A172 (cell line): Measurements from ENCODE around the gene RNASEL. TPM values are rescaled to one million over a fixed set of nuclear protein-coding genes. Genes with fewer than 3 reads are reported as not detected.
A peak's percentile ranks its signal among the peaks of the same experiment; 100 is the strongest.
"Not testable (repeated sequence)": the region's sequence is repeated elsewhere in the genome, so short reads cannot be mapped to it uniquely, and the experiment has no call there.

Experiments used
- DNase-seq: peaks from one replicate; pipeline ENCODE4 v3.0.0-alpha.2; 2015; ENCODE audit warnings: low spot score
- total RNA-seq: library from RNA; depleted of rRNA; stranded (reverse); fragments of >200 nt; shearing (Covaris generic); gene quantifications from 2 replicates; pipeline ENCODE4 v1.2.3, GENCODE V29; 2014; rRNA removed

RNASEL gene, protein sequence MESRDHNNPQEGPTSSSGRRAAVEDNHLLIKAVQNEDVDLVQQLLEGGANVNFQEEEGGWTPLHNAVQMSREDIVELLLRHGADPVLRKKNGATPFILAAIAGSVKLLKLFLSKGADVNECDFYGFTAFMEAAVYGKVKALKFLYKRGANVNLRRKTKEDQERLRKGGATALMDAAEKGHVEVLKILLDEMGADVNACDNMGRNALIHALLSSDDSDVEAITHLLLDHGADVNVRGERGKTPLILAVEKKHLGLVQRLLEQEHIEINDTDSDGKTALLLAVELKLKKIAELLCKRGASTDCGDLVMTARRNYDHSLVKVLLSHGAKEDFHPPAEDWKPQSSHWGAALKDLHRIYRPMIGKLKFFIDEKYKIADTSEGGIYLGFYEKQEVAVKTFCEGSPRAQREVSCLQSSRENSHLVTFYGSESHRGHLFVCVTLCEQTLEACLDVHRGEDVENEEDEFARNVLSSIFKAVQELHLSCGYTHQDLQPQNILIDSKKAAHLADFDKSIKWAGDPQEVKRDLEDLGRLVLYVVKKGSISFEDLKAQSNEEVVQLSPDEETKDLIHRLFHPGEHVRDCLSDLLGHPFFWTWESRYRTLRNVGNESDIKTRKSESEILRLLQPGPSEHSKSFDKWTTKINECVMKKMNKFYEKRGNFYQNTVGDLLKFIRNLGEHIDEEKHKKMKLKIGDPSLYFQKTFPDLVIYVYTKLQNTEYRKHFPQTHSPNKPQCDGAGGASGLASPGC
- 14.6 and 16.7 TPM in 2 replicates for total RNA-seq

DNA sequence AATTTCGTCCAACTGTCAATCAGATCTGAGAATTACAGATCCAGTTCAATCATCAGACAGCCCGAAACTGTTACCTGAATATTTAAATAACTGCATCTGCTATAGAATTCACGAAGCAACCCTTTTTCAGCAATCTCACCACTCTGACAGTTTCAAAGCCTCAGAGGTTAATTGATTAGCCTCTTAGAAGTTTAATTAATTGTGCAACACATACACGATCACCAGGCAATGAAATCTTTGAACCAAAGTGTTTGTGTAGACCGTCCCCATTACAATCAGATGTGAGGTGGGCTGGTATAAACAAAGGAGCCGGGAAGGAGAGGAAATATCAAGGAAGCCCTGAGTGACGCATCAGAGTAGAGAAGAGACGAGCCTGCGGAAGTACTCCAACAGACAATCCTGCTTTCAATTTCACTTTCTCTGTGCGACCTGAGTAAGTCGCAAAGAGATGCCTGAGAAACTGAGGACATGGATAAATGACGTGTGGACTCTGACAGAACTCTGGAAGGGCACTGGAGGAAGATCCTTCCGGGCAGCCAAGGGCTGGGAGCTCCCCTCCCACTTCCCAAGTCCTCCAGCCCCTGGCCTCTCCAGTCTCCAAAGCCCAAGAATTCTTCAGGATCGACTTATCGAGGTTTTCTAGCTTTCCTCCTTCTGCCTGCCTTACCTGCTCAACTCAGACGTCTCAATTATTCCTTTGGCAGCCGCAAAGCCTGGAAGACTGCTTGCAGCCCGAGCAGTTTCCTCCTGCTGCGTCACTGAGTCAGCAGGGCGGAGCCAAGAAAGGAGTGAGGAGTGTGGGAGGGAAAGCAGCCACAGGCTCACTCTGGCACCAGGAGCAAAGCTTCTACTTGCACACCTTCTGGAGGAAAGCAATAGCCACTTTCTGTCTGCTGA lies at the start of gene RNASEL:
Gene RNASEL, minus strand, starts transcription at position 757 of the 897 bp plus-strand sequence. CDS start 2,450 bp downstream, outside the sequence.
- peak; percentile 79 for DNase-seq

DNA sequence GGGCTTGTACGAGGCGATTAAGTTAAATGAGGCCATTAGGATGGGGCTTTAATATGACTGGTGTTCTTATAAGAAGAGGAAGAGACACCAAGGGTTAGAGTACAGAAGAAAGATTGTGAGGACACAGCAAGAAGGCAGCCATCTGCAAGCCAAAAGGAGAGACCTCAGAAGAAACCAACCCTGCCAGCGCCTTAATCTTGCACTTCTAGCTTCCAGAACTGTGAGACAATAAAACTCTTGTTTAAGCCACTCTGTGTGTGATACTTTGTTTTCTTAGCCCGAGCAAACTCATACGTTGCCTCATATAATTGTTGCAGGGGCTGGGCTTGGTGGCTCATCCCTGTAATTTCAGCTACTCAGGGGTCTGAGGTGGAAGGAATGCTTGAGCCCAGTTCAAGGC lies 48.7 kb upstream of the RNASEL start:
- DNase-seq = no peak

DNA sequence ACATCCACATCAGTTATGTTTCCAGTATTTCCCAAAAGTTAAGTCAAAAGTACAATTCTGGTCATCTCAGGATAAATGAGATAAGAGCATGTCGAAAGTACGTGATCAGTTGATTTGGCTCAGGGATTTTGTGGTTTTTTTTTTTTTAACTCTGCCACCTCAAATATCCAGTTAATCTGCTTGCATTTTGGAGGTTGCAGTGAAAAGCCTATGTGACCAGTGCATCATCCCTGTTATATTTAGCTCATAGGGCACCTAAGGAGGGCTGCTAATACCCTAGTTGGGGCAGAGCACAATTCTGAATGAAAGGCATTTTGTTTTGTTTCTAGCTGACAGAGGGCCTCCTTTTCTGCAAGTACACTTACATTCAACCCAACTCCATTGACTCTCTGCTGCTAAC lies 46.8 kb upstream of the RNASEL start:
- no peak for DNase-seq

DNA sequence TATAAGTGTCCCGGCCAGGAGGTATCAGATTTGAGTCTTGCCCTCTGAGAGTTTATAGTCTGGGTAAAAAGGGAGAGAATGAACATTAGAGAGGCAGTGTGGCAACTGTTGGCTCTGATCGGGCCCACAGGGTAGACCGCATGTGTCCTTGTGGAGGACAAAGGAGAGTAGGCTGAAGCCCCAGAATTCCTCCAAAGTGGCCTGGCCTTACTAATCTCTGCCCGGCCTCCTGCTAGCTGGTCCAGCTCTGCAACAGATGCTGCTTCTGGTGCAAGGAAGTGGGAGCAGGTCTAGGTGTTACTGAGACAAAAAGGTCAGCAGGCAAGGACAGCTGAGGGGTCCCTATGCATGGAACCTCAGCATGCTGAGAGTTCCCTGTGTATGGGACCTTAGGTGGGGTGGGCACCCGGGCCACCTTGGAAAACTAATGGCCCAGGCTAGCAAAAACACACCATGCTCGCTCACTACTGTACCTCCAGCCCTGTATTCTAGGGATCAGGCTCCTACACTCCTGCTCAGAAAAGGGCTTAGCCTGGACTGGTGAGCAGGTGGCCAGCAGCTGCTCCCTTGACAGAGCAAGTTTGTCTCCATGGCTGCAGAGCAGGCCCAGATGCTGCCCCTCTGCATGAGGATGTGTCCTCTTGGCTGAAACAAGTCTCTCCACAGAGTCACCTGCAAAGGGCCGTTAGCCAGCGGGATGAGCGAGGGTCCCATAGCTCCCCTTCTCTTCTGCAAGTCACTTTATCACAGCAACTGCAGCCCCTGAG lies 45.4 kb upstream of the RNASEL start:
- DNase-seq = no peak

DNA sequence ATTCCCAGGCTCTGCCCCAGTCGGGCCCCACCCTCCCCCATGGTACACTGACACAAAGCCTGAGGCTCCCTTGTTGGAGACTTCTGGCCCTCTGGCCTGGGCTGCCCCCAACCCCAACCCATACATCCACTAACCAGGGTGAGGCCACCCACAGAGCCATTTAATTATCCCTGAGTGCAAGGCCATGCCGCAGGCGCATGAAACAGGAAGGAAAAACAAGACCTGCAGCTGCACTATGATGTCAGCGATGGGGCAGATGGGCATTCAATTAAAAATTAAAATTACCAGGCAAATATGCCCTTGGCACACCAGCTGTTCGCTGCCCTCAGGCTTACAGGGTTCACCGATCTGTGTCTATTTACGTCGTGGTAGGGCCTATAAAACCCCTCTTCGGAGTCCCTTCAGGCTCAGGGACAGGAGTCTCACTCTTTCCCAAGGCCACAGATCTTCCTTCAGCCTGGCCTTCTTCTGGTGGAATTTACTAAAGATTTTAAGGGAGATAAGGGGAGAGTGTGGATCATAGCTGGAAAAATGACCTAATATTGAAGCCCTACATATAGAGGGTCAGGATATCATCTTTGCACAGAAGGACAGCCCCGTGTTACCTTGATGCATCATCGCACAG lies 44.7 kb upstream of the RNASEL start:
- peak; percentile 56 for DNase-seq

DNA sequence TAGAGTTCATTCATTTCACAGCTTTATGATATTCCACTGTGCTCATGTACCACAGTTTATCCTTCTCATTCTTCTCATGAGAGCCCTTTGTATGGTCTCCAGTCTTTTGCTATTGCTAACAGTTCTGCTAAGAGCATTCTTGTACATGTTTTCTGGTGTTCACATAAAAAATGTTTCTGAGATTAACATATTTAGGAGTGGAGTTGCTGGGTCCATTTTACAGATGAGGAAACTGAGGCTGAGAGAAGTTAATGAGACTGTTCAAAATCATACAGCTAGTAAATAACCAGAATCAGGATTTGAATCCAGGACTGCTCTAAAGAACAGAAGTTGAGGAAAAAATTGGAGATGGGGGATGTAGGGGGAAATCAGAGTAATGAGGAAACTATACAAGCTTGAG lies 44.0 kb upstream of the RNASEL start:
- DNase-seq = no peak

DNA sequence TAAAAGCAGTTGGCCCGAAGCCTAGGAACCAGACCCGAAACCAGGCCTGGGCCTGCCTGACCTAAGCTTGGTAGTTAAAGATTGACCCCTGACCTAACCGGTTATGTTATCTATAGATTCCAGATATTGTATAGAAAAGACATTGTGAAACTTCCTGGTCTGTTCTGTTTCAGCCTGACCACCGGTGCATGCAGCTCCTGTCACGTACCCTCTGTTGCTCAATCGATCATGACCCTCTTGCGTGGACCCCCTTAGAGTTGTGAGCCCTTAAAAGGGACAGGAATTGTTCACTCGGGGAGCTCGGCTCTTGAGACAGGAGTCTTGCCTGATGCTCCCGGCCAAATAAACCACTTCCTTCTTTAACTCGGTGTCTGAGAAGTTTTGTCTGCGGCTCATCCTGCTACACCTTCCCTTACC lies 43.4 kb upstream of the RNASEL start:
- DNase-seq = not testable (repeated sequence)

DNA sequence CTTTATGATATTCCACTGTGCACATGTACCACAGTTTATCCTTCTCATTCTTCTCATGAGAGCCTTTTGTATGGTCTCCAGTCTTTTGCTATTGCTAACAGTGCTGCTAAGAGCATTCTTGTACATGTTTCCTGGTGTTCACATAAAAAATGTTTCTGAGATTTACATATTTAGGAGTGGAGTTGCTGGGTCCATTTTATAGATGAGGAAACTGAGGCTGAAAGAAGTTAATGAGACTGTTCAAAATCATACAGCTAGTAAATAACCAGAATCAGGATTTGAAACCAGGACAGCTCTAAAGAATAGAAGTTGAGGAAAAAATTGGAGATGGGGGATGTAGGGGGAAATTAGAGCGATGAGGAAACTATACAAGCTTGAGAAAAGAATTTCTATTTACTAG lies 42.9 kb upstream of the RNASEL start:
- no peak for DNase-seq

DNA sequence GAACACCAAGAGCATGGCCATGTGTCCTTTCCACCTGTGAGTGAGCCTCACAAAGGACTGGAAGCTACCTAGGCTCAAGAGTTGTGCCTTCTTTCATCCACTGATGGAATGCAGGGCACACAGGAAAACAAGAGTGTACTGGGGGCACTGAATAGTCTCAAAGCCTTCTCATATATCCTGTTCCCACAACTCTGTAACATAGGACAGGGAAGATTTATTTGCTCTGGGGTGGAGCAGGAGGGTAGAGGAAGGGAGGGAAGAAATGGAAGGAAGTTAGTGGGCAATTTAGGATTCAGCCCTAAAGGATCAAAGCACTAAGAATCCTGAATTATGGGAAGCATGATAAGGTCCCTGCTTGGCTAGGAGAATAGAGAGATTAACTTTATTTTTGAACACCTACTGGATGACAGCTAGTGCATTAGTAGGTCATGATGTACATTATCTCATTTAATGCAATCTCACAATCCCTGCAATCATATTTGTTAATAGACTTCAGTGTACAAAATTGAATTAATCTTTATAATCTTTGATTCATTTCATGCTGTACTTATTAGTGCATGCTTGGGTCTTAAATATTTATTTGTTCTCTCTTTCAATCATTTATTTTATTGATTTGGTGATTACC lies 42.1 kb upstream of the RNASEL start:
- peak; percentile 21 for DNase-seq

DNA sequence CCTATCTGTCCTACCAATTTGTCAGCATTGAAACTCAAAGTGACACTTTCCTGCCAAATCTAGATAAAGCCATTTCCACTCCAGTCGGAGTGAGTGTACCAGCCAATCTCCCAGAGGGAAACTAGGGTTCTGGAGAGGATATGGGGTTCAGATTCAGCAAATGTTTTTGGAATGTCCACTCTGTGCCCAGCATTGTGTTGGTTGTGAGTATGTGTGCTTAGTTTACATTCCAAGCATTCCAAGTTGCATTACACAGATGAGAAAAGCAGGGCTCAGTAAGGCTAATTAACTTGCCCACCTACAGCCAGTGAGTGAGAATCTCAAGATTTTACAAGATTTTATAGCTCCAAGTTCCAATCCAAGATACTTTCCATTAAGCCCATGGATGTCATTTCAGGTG lies 41.5 kb upstream of the RNASEL start:
- peak; percentile 26 for DNase-seq

DNA sequence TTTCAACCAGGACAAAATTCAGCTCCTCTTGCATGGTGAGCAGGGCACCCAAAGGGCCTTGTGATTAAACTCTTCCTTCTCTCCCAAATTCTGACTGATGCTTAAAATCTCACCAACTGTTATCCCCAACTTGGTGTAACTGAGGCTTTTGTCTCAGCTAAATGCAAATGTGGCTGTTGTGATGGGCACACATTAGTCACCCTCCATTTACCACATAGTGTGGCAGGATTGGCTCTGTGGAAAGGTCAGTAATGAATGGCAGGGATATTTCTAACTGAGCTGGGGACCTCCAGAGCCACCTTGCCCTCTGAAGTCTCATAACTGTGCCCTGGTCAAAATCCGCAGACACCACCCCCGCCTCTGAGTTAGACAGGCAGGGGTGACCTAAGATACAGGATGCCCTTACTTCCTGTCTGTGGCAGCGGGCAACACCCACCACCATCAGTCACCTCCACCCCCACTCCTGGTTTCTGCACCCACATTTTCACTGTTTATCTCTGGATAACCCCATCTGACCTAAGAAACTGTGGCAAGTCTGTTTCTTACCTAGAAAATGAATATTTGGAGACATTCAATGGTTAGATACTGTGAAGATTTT lies 40.5 kb upstream of the RNASEL start:
- DNase-seq = peak; percentile 42

DNA sequence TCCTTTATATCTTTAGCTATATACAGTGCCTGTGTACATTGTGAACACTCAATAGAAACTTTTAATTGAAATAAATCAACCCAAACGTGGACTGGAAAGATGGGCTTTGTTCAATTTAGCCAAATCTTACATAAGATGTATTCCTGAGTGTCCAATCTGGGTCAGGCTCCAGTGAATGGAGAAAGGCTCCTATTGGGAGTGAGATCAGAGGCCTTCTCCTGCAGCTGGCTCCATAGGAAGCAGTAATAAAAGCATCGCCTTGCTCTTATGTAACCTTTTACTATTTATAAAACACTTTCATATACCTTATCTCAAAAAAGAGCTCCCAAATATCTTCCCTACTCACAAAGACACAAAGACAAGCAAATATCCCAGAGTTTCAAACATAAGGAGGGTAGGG lies 40.0 kb upstream of the RNASEL start:
- no peak for DNase-seq

DNA sequence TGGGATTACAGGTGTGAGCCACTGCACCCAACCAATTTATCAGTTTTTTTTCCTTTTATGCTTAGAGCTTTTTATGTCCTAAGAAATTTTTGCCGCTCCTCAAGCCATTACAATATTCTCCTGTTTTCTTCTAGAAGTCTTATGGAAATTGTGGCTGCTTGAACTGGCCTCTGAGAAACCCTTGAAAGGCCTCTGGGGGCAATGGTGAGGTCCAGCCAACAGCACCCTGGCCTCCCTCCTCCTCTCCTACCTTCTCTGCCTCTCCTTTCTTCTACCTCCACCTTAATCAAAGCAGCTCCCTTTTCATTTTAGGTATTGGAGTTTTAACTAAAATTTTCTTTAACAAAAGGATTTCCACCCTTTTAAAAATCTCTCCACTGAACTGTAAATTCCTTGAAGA lies 39.6 kb upstream of the RNASEL start:
- DNase-seq = no peak

DNA sequence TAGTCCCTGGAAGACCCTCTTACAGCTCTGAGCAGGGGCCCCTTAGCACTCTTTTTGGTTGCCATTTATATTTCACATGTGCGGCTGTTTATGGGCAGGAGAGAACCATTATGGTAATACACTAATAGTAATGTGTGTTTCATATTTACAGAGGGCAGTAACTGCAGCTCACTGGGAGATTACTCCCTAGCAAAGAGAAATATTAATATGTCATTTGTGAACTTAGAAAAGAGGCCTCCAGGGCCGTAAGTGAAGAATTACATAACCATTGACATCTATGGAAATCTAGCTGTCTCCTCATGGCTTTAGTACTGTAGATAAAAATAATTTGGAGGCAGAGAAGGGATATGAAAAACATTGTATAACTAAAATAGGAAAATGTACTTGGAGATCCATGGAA lies 38.6 kb upstream of the RNASEL start:
- no peak for DNase-seq

DNA sequence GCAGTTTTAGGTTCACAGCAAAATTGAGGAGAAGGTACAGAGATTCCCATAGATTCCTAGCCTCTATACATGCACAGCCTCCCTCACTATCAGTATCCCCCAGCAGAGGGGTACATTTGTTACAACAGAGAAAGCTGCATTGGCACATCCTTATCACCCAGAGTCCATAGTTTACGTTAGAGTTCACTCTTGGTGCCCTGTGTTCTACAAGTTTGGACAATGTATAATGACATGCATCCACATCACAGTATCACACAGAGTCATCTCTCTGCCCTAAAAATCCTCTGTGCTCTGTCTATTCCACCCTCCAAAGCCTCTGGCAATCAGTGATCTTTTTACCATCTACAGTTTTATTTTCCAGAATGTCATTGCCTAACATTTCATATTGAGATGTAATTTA lies 37.5 kb upstream of the RNASEL start:
- no peak for DNase-seq

DNA sequence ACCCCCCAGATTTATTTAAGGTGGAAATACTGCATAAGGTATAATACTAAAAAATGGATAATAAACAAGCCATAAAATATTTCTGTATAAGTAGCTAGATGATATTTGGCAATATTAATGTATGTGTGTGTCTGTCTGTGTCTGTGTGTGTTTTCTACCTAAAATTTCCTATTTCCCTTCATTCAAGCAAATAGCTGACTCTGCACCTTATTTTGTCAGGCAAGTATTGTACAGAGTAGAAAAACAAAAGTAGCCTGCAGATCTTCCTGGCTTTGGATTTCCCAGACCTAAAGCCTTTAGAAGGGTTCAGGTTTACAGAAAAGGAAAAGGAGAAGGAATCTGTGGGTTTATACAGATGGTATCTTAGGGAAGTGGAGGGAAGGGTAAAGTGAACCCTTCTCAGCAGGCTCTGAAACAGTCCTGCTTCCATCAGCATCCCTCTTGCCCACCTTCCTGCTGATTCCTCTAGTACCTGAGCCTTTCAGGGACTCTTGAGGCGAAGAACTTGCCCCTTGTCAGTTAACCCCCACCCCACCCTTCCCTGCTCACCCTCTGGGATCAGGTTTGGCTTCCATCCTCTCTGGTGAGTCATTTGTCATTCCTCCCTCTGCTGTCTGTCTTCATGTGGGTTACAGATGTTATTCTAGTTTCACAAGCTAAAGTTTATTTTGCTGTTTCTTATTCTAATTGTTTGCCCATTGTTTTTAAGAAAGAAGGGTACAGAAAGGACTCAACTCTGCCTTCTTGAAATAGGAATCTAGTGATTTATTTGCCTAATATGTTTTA lies 36.9 kb upstream of the RNASEL start:
- peak; percentile 26 for DNase-seq

DNA sequence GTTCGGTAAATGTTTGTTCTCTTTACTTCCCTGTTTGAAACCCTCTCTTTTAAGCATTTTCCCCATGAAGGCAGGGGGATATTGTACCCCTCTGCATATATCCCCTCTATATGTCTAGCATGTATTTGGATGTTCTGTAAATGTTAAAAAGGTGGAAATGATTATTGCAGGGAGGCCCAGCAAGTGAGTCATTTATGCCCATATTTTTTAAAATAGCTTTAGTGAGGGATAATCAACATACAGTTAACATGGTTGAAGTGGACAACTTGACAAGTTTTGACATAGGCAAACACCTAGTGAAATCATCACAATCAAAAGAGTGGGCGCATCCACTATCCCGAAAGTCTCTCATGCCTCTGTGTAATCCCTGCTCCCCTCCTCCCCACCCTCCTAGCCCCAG lies 36.0 kb upstream of the RNASEL start:
- DNase-seq = no peak

DNA sequence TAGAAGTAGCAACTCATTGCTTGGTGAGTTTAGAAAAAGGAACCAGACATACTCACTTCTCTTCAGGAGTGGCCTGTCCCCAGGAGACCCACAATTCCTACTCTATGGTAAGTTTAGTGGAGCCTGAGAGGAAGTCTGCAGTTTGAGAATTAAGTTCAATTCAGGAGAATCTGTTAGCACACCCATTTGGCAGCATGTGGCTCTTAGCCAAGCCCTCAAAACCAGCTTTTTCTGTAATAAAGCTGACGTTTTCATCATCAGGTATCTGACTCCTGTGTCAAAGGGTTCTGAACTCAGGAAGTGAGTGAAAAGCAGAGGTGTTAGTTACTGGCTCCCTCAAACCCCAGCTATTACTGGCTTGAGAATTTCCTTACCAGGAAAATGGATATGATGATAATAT lies 35.5 kb upstream of the RNASEL start:
- no peak for DNase-seq

DNA sequence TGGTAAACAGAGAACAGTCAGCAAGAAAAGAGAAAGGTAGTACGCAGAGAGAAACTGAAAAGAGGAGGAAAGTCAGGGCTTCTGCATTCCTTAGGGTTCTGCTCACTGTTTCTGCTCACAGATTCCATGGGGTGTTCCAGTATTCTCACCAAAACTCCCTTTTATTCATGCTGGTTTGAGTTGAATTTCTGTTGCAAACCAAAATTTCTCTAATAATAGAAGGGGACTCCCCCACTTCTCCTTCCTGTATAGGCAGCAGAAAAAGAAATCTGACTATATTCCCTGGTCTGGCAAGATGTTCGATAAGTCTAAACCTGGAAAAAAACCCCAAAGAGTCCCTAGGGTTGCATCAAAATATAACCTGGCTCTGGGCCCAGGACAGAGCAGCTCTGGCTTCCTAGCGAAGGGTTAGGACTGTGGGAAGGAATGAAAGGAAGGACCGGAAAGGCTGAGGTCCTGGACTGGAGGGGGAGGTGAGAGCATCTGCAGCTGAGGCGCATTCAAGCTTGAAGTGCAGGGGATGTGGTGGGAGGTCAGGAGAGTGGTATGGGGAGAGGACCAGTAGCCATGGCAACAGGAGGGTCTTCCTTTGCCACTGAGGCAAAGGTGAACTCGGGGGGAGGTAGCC lies 34.0 kb upstream of the RNASEL start:
- no peak for DNase-seq
